Measurements from ENCODE around the gene SASS6.

- TF ChIP-seq EZH2 (IDR thresholded peaks at IDR 0.05; ENCODE audit: borderline replicate concordance, low read depth, low read length, severe bottlenecking) (no peak), CTCF (IDR thresholded peaks at IDR 0.05; ENCODE audit: borderline replicate concordance, extremely low read depth, low read length, poor library complexity, severe bottlenecking) (no peak)
Observed at GRCh38 chr1:100080331-100080730, 52.4 kb downstream of the SASS6 start.

Measured in DND-41 (cell line).